Heart left ventricle (tissue), 13 donors: ENCODE data around the gene RFC5.

Source experiments
- POLR2A ChIP-seq, 2 donors: fragments of 450-650 bp; IDR thresholded peaks; one replicate each; pipeline ENCODE4 v1.6.1; 2017; ENCODE audit warnings: antibody characterized with exemption in 2 of 2, mild to moderate bottlenecking in 2 of 2, moderate library complexity in 2 of 2
- TF ChIP-seq, protein P1 (sequence below), 12 donors: fragments of 200-600 bp; sonication (generic) in 4 of 12; IDR thresholded peaks; one replicate each; pipeline versions ENCODE4 v1.5.0 to v1.8.0; 2018 to 2022; ENCODE audit warnings: antibody characterized with exemption in 12 of 12, mild to moderate bottlenecking in 5 of 12
- donor health status: ischemic (EF 13 %, LVEDD 7.1; RV severe dilation, severe dysfunction).
- donor health status: DM: no; HTN: yes; CAD: no.
- donor health status: DM: no; HTN: no; CAD: no.
- donor health status: ischemic (EF 25% LVEDD 6.9; RV normal size, moderate dysfunction).
- donor health status: ischemic (EF 25% LVEDD 5.7; RV mildly dilated, moderate dysfunction).
- donor health status: ischemic (EF 35%, LVEDD 5.7; RV mildly dilated, moderate dysfunction).
- donor health status: nonischemic (EF 11% LVEDD 7.7; RV severe dilation, severe dysfunction).
- donor health status: DM: yes; HTN: yes; CAD: no.
- donor health status: PGD.
- donor health status: ischemic (EF 29% LVEDD 5.4; RV normal size, mild dysfunction).
- donor health status: nonischemic (EF 23%, LVEDD 6.1; RV moderate dilation, normal function).

DNA sequence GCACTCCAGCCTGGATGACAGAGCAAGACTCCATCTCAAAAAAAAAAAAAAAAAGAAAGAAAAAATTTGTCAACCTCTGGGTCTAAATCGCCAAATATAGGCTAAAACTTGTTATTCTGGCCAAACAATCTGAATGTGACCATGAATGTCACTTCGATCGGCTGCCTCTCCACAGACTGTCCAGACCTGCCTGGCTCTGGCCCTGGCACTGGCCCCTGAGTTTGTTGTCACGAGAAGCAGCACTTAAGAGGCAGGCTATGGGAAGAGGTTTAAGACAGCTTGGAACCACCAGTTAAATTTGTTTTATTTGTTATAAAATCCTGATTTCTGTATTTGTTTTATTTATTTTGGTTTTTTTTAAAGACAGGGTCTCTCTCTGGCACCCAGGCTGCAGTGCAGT, 29.9 kb downstream of the RFC5 start:
- TF ChIP-seq POLR2A (IDR thresholded peaks at IDR 0.05), result no peak
- TF ChIP-seq, protein P1, sequence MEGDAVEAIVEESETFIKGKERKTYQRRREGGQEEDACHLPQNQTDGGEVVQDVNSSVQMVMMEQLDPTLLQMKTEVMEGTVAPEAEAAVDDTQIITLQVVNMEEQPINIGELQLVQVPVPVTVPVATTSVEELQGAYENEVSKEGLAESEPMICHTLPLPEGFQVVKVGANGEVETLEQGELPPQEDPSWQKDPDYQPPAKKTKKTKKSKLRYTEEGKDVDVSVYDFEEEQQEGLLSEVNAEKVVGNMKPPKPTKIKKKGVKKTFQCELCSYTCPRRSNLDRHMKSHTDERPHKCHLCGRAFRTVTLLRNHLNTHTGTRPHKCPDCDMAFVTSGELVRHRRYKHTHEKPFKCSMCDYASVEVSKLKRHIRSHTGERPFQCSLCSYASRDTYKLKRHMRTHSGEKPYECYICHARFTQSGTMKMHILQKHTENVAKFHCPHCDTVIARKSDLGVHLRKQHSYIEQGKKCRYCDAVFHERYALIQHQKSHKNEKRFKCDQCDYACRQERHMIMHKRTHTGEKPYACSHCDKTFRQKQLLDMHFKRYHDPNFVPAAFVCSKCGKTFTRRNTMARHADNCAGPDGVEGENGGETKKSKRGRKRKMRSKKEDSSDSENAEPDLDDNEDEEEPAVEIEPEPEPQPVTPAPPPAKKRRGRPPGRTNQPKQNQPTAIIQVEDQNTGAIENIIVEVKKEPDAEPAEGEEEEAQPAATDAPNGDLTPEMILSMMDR (IDR thresholded peaks at IDR 0.05), result no peak
